HG03280 (cell line): Measurements from ENCODE around the gene NIPAL3.
"Not testable (repeated sequence)": the region's sequence is repeated elsewhere in the genome, so short reads cannot be mapped to it uniquely, and the experiment has no call there.

Source experiments
- ATAC-seq: cut with Tn5 transposase; IDR thresholded peaks from one replicate; pipeline ENCODE4 v1.9.1; 2021; ENCODE audit warnings: mild to moderate bottlenecking, moderate library complexity; ENCODE audit not compliant: unreplicated experiment

The NIPAL3 gene

DNA sequence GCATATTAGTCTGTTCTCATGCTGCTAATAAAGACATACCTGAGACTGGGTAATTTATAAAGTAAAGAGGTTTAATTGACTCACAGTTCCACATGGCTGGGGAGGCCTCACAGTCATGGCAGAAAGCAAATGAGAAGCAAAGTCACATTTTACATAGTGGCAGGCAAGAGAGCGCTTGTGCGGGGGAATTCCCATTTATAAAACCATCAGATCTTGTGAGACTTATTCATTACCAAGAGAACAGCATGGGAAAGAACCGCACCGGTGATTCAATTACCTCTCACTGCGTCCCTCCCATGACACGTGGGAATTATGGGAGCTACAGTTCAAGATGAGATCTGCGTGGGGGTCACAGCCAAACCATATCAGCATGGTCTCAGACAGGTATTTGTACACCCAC, 72.6 kb downstream of the NIPAL3 start:
- not testable (repeated sequence) for ATAC-seq

- ATAC-seq, result no peak
These were observed 74.1 kb downstream of the NIPAL3 start for GRCh38 chr1:24489674-24490073.

DNA sequence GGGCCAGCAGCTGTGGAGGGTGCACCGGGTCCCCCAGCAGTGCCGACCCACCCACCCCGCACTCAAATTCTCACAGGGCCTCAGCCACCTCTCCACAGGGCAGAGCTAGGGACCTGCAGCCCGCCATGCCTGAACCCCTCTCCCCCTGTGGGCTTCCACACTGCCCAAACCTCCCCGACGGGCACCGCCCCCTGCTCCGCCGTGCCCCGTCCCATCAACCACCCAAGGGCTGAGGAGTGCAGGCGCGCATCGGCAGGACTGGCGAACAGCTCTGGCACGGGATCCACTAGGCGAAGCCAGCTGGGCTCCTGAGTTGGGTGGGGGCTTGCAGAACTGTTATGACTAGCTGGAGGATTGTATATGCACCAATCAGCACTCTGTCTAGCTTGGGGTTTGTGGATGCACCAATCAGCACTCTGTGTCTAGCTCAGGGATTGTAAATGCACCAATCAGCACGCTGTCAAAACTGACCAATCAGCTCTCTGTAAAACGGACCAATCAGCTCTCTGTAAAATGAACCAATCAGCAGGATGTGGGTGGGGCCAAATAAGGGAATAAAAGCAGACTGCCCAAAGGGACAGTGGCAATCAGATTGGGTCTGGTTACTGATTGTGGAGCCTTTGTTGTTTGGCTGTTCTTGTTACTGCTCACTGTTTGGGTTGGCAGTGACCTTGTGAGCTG, 74.6 kb downstream of the NIPAL3 start:
- no peak for ATAC-seq

- ATAC-seq, result no peak
These were observed 76.2 kb downstream of the NIPAL3 start for GRCh38 chr1:24491577-24492360.

- not testable (repeated sequence) for ATAC-seq
These were observed 77.3 kb downstream of the NIPAL3 start for GRCh38 chr1:24492935-24493334.

DNA sequence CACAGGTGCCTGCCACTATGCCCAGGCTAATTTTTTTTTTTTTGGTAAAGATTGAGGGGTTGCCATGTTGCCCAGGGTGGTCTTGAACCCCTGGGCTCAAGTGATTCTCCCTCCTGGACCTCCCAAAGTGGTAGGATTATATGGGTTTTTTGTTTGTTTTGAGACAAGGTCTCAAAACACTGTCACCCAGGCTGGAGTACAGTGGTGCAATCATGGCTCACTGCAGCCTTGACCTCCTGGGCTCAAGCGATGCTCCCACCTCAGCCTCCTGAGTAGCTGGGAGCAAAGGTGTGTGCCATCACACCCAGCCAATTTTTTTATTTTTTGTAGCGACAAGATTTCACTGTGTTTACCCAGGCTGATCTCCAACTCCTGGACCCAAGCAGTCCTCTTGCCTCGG, 78.2 kb downstream of the NIPAL3 start:
- ATAC-seq, result no peak

- ATAC-seq, result no peak
These were observed 83.0 kb downstream of the NIPAL3 start for GRCh38 chr1:24498589-24498988.

GRCh38 chr1:24500448-24501048, 84.9 kb downstream of the NIPAL3 start:
- ATAC-seq, result no peak

DNA sequence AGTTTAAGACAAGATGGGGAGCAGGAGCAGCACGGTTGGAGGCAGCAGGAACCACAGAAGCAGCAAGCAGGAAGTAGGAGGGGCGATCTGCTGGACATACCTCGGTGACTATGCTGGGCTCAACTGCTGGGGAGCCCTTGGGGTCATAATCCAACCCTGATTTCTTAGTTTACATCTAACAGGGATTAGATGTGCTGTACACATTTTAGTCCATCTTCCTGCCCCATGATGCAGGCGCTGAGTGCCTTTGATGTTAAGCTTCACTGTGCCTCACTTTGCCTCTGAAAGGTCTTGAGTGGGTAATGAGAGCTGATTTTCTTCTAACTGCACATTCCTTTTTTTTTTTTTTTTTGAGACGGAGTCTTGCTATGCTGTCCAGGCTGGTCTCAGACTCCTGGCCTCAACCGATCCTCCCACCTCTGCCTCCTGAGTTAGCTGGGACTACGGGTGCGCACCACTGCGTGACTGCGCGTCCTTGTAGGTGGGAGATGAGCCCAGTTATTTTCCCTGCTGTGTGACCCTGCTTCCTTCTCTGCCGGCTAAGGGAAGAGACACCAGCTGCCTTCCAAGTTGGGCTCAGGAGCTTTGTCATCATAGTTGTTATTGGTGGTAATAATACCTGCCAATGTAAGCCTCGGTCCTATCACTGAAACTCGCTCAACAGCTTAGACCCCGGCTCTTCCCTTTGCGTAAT, 85.9 kb downstream of the NIPAL3 start:
- no peak for ATAC-seq

DNA sequence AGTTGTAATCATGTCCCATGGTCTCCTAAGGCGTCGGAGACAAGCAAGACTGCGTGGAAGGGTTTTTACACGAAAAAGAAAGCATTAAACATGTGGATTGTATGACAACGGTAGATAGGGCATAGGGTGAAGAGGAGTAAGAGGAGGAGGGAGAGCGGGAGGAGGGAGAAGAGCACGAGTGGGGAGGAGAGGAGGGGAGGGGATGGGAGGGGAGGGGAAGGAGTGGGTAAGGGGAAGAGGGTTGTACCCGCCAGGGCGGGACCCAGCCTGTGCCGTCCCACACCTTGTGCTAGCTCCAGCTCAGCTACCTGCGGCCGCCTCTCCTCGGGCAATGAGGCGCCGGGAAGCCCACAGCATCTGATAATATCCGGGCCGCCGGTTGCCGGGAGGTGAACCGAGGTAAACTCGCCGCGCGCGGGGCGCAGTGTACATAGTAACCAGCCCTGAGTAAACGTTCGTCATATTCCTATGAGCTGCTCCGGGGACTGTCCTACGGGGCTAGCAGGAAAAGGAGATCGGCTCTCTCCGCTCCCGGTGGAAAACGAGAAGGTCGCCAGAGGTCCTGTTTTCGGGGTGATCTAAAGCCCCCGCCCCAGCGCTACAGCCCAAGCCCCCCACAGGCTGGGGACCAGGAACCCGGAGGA, 86.6 kb downstream of the NIPAL3 start:
- ATAC-seq, result peak; percentile 27

DNA sequence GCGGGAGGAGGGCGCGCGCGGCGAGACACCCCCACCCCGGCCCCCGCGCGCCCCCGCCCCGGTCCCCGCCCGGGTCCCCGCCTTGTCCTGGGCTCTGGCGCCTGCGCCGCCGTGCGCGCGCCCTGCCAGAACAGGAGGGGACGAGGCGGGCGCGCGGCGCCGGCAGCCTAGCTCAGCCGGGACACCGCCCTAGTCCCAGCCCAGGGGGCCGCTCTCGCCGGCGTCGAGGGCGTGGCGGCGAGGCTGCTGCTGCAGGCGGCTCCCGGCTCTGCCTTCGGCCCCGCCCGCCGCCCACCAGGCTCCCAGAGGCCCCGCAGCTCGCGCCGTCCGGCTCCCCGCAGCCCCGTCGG, 87.1 kb downstream of the NIPAL3 start, which contains the start of gene RCAN3:
Gene RCAN3 (plus strand): TSS at position 128 of the 350 bp plus-strand sequence. CDS start 11,537 bp downstream, outside the sequence.
- ATAC-seq, result peak; percentile 72

DNA sequence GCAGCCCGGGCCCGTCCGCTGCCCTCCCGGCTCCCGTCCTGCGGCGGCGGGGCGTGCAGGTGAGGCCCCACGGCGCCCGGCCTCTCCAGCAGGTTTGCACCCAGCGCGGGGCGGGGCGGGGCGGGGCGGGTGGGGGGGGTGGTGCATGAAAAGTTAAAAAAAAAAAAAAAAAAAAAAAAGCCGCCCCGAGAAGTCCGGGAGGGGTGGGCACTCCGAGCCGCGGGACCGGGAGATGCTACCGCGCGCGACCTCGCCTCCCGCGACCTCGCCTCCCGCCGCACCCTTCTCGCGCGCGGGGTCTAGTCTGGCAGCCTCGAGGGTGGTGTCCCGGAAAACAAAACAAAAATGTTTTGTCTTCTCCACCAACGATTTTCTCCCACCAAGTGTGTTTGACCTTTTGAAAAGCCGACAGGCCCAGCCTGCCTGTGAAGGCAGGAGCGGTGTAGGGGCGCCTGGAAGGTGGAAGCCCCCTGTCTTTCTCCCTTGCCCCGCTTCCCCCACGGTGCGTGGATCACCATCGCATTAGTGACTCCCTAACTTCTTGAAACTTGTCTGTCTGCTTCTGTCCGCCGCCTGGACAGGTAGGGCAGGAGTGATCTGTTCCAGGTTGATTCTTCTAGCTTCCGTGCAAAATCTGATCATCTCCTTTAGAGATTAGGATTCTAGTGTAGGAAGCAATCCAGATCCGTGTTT, 87.6 kb downstream of the NIPAL3 start:
- peak; percentile 26 for ATAC-seq

DNA sequence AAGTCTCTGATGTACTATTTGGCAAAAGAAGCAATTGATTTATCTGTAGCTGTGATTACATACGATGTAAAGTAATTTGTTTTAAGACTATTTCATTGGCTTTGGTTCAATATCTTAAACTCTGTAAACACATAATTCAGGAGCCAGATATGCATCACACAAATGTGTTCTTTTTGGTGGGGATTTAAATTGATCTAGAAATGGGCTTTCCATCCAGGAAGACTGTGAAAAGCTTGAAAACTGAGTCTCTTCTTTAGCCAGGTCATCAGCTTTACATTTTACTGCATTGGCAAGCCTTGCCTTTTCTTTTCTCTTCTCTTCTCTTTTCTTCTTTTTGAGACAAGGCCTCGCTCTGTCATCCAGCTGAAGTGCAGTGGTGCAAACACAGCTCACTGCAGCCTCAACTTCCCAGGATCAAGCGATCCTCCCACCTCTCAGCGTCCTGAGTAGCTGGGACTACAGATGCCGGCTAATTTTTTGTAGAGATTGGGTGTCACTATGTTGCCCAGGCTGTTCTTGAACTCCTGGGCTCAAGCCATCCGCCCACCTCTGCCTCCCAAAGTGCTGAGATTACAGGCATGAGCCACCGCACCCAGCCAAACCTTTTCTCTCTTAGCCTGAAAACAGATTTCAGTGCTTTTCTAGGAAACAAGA, 88.4 kb downstream of the NIPAL3 start:
- no peak for ATAC-seq

DNA sequence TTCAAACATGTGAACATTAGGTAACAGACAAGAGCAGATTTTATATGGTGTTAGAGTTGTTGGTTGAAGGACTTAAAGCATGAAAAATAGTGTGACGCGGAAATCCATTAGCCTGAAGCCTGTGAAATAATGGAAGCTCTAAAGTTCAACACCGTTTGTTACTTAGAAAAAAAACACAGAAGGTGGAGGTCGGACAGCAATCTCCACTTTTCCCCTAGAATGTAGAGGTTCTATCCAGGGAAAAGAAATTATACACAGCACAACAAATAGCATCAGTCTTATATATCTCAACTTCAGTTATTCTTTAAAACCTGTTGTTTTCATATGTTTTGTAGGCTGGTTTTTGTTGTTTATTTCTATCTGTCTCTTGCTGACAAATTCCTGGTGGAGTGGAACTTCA, 89.0 kb downstream of the NIPAL3 start:
- ATAC-seq, result no peak

GRCh38 chr1:24505816-24506215, 90.2 kb downstream of the NIPAL3 start:
- ATAC-seq, result no peak

- ATAC-seq, result no peak
These were observed 91.2 kb downstream of the NIPAL3 start for GRCh38 chr1:24506691-24507381.

- ATAC-seq, result no peak
These were observed 91.8 kb downstream of the NIPAL3 start for GRCh38 chr1:24507405-24507804.

- no peak for ATAC-seq
These were observed 93.3 kb downstream of the NIPAL3 start for GRCh38 chr1:24508911-24509310.

- no peak for ATAC-seq
These were observed 98.1 kb downstream of the NIPAL3 start for GRCh38 chr1:24513706-24514105.
